Nephron progenitor cell (in vitro differentiated cells): Measurements from ENCODE around the gene NRROS.

Experiments
- DNase-seq: peaks from one replicate; pipeline ENCODE4 v3.0.0; 2021
- H3K27ac Mint-ChIP-seq: 2 replicates; pipeline ENCODE4 v1.8.0; 2021; ENCODE audit warnings: mild to moderate bottlenecking, moderate library complexity, mixed read lengths
- H3K27me3 Mint-ChIP-seq: 2 replicates; pipeline ENCODE4 v1.8.0; 2021; ENCODE audit warnings: mild to moderate bottlenecking, low read depth, mixed read lengths; ENCODE audit not compliant: poor library complexity
- H3K36me3 Mint-ChIP-seq: 2 replicates; pipeline ENCODE4 v1.8.0; 2021; ENCODE audit warnings: low read depth, mixed read lengths
- H3K4me1 Mint-ChIP-seq: 2 replicates; pipeline ENCODE4 v1.8.0; 2021; ENCODE audit warnings: mixed read lengths
- H3K4me3 Mint-ChIP-seq: 2 replicates; pipeline ENCODE4 v1.8.0; 2021; ENCODE audit warnings: mild to moderate bottlenecking, moderate library complexity, mixed read lengths
- H3K9me3 Mint-ChIP-seq: 2 replicates; pipeline ENCODE4 v1.8.0; 2021; ENCODE audit warnings: mild to moderate bottlenecking, moderate library complexity, mixed read lengths
- TF ChIP-seq, protein P1 (sequence below): fragments of 200-600 bp; sonication (generic); IDR thresholded peaks from 2 replicates; pipeline ENCODE4 v1.5.0; 2021; ENCODE audit warnings: antibody characterized with exemption

Gene NRROS

DNA sequence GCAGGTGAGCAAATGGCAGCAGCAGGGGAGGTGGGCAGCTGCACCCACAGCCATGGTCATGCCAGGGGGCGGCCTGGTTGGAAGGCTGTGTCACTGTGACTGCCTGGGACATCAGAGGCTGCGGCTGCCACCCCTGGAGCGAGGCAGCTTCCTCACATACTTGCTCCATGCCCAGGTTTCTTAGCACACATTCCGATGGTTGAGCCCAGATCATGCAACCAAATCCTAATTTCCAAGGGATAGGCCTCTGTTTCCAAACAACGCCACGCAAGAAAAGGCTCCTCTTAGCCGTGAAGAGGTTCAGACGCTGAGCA lies 11.6 kb upstream of the NRROS start:
- no peak overlapping the region for H3K4me3 Mint-ChIP-seq
- H3K27ac Mint-ChIP-seq = no peak overlapping the region
- TF ChIP-seq, protein P1, sequence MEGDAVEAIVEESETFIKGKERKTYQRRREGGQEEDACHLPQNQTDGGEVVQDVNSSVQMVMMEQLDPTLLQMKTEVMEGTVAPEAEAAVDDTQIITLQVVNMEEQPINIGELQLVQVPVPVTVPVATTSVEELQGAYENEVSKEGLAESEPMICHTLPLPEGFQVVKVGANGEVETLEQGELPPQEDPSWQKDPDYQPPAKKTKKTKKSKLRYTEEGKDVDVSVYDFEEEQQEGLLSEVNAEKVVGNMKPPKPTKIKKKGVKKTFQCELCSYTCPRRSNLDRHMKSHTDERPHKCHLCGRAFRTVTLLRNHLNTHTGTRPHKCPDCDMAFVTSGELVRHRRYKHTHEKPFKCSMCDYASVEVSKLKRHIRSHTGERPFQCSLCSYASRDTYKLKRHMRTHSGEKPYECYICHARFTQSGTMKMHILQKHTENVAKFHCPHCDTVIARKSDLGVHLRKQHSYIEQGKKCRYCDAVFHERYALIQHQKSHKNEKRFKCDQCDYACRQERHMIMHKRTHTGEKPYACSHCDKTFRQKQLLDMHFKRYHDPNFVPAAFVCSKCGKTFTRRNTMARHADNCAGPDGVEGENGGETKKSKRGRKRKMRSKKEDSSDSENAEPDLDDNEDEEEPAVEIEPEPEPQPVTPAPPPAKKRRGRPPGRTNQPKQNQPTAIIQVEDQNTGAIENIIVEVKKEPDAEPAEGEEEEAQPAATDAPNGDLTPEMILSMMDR = no peak
- H3K9me3 Mint-ChIP-seq = no peaks in the 10 kb centered on the region
- no peaks in the 10 kb centered on the region for H3K36me3 Mint-ChIP-seq
- H3K4me1 Mint-ChIP-seq = peaks cover 25% of the 10 kb centered on the region
- H3K27me3 Mint-ChIP-seq = peaks cover 13% of the 10 kb centered on the region
- no peak for DNase-seq

DNA sequence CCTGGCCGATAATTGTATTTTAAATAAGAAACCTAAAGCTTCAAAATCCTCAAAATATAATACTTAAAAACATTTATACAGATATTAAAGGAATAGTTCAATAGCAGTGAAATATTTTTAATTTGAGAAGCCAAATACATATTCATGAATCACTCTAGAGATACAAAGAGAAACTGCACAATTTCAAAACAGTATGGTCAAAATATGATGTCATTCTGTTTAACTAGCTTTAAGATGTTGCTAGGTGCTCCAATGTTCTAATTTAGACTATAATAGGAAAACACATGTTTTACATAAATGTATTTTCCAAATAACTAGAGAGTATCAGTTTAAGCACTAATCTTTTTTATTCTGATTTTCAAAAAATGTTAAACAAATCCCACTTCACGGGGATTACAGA lies 10.3 kb upstream of the NRROS start:
- Mint-ChIP-seq H3K4me1 (peaks cover 38% of the 10 kb centered on the region), H3K27ac (no peak overlapping the region), H3K36me3 (no peaks in the 10 kb centered on the region), H3K9me3 (no peaks in the 10 kb centered on the region), H3K27me3 (peaks cover 13% of the 10 kb centered on the region), H3K4me3 (no peak overlapping the region)
- TF ChIP-seq, protein P1 = no peak
- DNase-seq = no peak

DNA sequence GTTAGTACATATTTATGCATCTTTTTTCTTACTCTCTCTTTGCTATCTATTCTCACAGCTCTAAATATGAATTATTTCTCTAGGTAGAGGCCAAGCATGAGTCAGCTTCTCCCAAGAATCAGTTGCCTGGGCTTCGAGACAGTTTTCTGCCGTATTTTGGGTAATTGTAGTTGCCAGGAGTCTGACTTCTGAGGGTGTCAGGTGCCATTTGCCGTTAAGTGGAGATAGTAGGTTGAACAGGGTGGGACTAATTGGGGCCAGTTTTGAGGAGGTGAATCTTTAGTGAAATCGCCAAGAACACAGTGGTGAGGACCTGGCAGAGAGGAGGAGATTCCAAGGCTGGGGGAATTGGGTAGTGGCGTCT lies 7.8 kb upstream of the NRROS start:
- Mint-ChIP-seq H3K4me1 (peaks cover 48% of the 10 kb centered on the region), H3K27me3 (peaks cover 3% of the 10 kb centered on the region), H3K9me3 (no peaks in the 10 kb centered on the region), H3K27ac (peak overlapping the region; percentile 63), H3K36me3 (no peaks in the 10 kb centered on the region), H3K4me3 (peak overlapping the region; percentile 85)
- TF ChIP-seq, protein P1 = no peak
- DNase-seq = no peak

DNA sequence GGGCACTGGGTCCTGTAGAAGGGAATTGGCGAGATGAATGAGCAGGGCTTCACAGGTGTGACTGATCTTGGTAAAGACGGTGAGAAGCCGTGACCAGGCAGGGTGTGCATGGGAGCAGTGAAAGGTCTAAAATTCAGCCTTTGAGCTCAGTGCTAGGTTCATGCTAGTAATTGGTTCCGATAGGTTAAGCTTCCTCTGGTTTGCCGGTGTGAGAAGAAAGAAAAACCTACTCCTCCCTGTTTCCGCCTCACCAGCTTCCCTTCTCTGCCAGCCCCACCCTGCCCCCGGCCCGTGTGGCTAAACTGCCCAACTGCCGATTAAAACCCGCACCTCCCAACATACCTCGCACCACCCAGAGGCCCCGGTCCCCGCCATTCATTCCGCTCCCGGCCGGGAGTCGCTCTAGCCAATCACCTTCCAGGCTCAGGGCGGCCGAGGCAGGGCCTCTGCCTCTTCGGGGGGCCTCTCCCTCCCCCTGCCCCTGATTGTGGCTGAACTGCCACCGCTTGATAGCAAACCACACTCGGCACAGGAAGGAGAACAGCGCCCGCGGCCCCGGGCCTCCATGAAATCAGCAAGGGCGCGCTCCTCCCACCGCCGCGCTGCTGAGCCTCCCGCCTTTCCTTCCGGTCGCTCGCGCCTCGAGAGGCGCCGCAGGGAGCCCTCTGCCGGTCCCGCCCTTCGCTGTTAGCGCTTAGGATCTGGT lies 7.3 kb upstream of the NRROS start:
- Mint-ChIP-seq H3K4me1 (peaks cover 44% of the 10 kb centered on the region), H3K36me3 (no peaks in the 10 kb centered on the region), H3K9me3 (no peaks in the 10 kb centered on the region), H3K27me3 (peaks cover 3% of the 10 kb centered on the region), H3K4me3 (peak overlapping the region; percentile 85), H3K27ac (peak overlapping the region; percentile 63)
- TF ChIP-seq, protein P1 = no peak
- peak; percentile 87 for DNase-seq

DNA sequence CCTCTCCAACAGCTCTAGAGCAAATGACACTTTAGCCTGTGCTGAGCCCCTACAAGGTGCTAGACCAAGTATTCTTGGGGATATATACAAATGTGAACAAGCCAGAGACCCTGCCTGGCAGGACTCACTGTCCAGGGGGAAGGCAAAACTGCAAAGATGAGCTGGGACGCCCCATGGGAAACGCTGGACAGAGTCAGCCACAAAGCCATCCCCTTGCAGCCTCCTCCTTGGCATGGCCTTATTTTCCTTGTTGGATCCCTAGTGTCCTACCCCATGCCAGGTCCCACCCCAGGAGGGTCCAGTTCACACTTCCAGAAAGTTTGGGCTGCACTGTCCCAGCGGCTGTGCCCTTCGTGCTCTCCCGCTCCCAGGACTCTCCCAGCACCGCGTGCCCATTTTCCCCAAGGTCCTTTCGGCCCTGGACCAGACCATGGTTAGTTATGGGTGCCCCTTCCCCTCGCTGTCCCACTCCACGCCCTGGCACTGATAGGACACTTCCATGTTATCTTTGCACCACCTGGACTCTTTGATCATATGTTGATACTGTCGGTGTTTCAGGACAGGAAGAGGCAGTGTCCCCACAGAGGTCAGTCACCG lies 5.8 kb upstream of the NRROS start:
- Mint-ChIP-seq H3K9me3 (no peaks in the 10 kb centered on the region), H3K4me3 (peak overlapping the region; percentile 49), H3K27me3 (peaks cover 15% of the 10 kb centered on the region), H3K36me3 (no peaks in the 10 kb centered on the region), H3K4me1 (peaks cover 35% of the 10 kb centered on the region), H3K27ac (peak overlapping the region; percentile 97)
- DNase-seq = no peak
- TF ChIP-seq, protein P1 = no peak

DNA sequence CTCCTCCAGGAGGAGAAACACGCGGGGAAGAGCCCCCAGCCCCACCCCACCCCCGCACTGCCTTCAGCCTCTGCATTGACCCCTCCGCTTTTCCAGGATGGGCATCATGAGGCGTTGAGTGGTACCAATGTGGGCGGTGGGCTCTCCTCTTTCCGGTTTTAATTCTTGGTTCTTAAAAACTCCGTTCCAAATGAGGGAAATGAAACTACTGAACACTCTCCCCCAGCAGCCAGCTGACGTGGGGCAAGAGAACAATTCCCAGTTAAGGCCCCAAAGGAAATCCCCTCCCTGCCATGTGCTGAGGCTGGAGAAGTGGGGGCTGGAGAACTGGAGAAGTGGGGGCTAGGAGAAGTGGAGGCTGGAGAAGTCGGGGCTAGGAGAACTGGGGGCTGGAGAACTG lies 5.3 kb upstream of the NRROS start:
- no peak overlapping the region for H3K27ac Mint-ChIP-seq
- H3K4me1 Mint-ChIP-seq = peaks cover 40% of the 10 kb centered on the region
- TF ChIP-seq, protein P1 = no peak
- H3K27me3 Mint-ChIP-seq = peaks cover 21% of the 10 kb centered on the region
- no peak for DNase-seq
- no peak overlapping the region for H3K4me3 Mint-ChIP-seq
- no peaks in the 10 kb centered on the region for H3K9me3 Mint-ChIP-seq
- H3K36me3 Mint-ChIP-seq = no peaks in the 10 kb centered on the region
